Gastrocnemius medialis (tissue), 4 donors: ENCODE data around the gene PDE7B. TPM values are rescaled to one million over a fixed set of nuclear protein-coding genes. Genes with fewer than 3 reads are reported as not detected.

Experiments
- ATAC-seq, 2 donors: fragments of 150-250 bp; one replicate each; pipeline ENCODE4 v1.9.1; 2016
- DNase-seq, 2 donors: peaks; one replicate each; pipeline ENCODE4 v3.0.0-alpha.2; 2019
- H3K27ac ChIP-seq, 4 donors: fragments of 200-600 bp; sonication (generic); 1 replicate in 1 of 4; 2 replicates in 3 of 4; pipeline ENCODE4 v1.5.1; 2016 to 2018; ENCODE audit warnings: mild to moderate bottlenecking in 2 of 4, moderate library complexity in 1 of 4
- H3K27me3 ChIP-seq, 3 donors: fragments of 200-600 bp; sonication (generic) in 2 of 3; 1 replicate in 1 of 3; 2 replicates in 2 of 3; pipeline versions ENCODE4 v1.5.1 to v1.6.0; 2016 to 2019; ENCODE audit warnings: mild to moderate bottlenecking in 1 of 3, moderate library complexity in 1 of 3
- H3K36me3 ChIP-seq, 2 donors: fragments of 200-600 bp; sonication (generic) in 1 of 2; one replicate each; pipeline ENCODE4 v1.5.1; 2017 to 2018
- H3K4me1 ChIP-seq, 2 donors: fragments of 200-600 bp; sonication (generic) in 1 of 2; one replicate each; pipeline ENCODE4 v1.5.1; 2016 to 2017; ENCODE audit warnings: mild to moderate bottlenecking in 2 of 2
- H3K4me3 ChIP-seq, 4 donors: fragments of 200-600 bp; sonication (generic) in 3 of 4; 1 replicate in 1 of 4; 2 replicates in 3 of 4; pipeline ENCODE4 v1.5.1; 2016 to 2019; ENCODE audit warnings: mild to moderate bottlenecking in 2 of 4
- H3K9me3 ChIP-seq, 3 donors: fragments of 200-600 bp; sonication (generic) in 2 of 3; 1 replicate in 1 of 3; 2 replicates in 2 of 3; pipeline ENCODE4 v1.5.1; 2016 to 2019
- POLR2A ChIP-seq, 2 donors: fragments of 450-650 bp; IDR thresholded peaks; one replicate each; pipeline ENCODE4 v1.6.1; 2017; ENCODE audit warnings: antibody characterized with exemption in 2 of 2, mild to moderate bottlenecking in 2 of 2, moderate library complexity in 2 of 2
- in situ Hi-C, 4 donors: fragments of 200-750 bp; cut with MboI; loops; one replicate each; pipeline versions ENCODE4 v1.15.0 to v1.8.0; 2017; ENCODE audit warnings: low sequenced_read_pairs in 4 of 4
- intact Hi-C: fragments of 100-400 bp; cut with DNase I; formaldehyde crosslinking; loops from one replicate; pipeline ENCODE4 v1.15.1; 2023; ENCODE audit warnings: low total_unique reads
- total RNA-seq, 4 donors: library from RNA; depleted of rRNA; stranded (reverse); fragments of >200 nt; gene quantifications; one replicate each; pipeline versions ENCODE4 v1.1.0 to v1.2.3, GENCODE V29; 2016
- TF ChIP-seq, protein P1 (sequence below), 5 experiments: fragments of 450-650 bp in 3 of 5; fragments of 200-600 bp in 2 of 5; sonication (generic) in 2 of 5; IDR thresholded peaks in 4 of 5; conservative IDR thresholded peaks in 1 of 5; 1 replicate in 4 of 5; 2 replicates in 1 of 5; pipeline ENCODE4 v1.5.1; 2016 to 2019; ENCODE audit warnings: antibody characterized with exemption in 5 of 5, mild to moderate bottlenecking in 3 of 5, moderate library complexity in 3 of 5

Gene PDE7B
- total RNA-seq, 4 donors from 2014 or later: 2.2 to 3.6 (median 2.7) TPM

- Histone ChIP-seq H3K4me1 (peaks cover 38 to 39% of the 10 kb centered on the region in 2 donors), H3K27me3 (no peaks in the 10 kb centered on the region), H3K4me3 (no peak overlapping the region), H3K9me3 (no peaks in the 10 kb centered on the region), H3K27ac (peak overlapping the region; percentile 68 to 78 (median 69)), H3K36me3 (no peaks in the 10 kb centered on the region)
- DNase-seq: peak in 1 of 2 donors; percentile 26
- no peak for ATAC-seq
- intact Hi-C loops (loop anchor here (2.0 to 5.0 kb wide), 3 partner anchors 70 to 1020 kb away; partner anchors contain the start of gene AHI1), in situ Hi-C loops (no loop called here)
- TF ChIP-seq, protein P1, sequence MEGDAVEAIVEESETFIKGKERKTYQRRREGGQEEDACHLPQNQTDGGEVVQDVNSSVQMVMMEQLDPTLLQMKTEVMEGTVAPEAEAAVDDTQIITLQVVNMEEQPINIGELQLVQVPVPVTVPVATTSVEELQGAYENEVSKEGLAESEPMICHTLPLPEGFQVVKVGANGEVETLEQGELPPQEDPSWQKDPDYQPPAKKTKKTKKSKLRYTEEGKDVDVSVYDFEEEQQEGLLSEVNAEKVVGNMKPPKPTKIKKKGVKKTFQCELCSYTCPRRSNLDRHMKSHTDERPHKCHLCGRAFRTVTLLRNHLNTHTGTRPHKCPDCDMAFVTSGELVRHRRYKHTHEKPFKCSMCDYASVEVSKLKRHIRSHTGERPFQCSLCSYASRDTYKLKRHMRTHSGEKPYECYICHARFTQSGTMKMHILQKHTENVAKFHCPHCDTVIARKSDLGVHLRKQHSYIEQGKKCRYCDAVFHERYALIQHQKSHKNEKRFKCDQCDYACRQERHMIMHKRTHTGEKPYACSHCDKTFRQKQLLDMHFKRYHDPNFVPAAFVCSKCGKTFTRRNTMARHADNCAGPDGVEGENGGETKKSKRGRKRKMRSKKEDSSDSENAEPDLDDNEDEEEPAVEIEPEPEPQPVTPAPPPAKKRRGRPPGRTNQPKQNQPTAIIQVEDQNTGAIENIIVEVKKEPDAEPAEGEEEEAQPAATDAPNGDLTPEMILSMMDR (IDR thresholded peaks at IDR 0.05 in 4 of 5, conservative IDR thresholded peaks at IDR 0.05 in 1 of 5): no peak
- no peak for TF ChIP-seq POLR2A (IDR thresholded peaks at IDR 0.05)
Observed at GRCh38 chr6:135922746-135923145, 71.2 kb downstream of the PDE7B start.

GRCh38 chr6:135932651-135933050 is 81.2 kb downstream of the PDE7B start:
- ATAC-seq: no peak
- in situ Hi-C loops (loop anchor here (25.0 kb wide), 1 partner anchor 395 kb away; no protein-coding TSS in a partner anchor), intact Hi-C loops (loop anchor here (10.0 kb wide), 1 partner anchor 398 kb away; no protein-coding TSS in a partner anchor)
- Histone ChIP-seq H3K4me1 (peaks cover 8 to 10% of the 10 kb centered on the region in 2 donors), H3K36me3 (no peaks in the 10 kb centered on the region), H3K4me3 (no peak overlapping the region), H3K27ac (no peak overlapping the region), H3K27me3 (no peaks in the 10 kb centered on the region), H3K9me3 (no peaks in the 10 kb centered on the region)
- TF ChIP-seq, protein P1 (IDR thresholded peaks at IDR 0.05 in 4 of 5, conservative IDR thresholded peaks at IDR 0.05 in 1 of 5): no peak
- no peak for TF ChIP-seq POLR2A (IDR thresholded peaks at IDR 0.05)
- DNase-seq: no peak

DNA sequence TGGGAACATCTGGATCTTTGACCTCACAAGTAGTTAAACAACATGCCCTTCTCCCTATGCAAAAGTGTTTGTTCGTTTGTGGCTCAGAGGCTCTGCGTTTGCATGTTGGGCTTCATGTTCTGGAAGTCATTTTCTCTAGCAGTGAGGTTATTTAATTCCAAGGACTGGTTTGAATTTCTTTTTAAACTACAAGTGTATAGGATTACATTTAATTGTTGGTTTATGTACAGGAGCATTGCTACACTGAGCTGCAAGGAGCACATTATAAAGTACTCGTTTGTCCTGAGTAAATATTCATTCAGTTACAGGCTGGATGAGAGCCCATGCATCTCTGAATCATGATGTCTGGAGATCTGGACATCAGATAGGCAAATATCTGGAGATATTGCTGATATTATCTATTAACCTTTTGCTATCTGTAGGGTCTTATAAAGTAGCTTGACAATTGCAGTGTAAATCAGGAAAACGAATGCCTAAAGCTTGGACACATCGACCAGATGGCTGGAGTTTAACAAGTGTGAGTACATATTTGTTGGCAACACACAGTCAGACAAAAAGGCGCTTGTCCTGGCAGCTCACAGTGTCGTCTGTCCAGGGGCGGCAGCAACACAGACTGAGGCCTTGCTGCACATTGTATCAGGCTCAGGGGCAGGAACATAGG is 84.6 kb downstream of the PDE7B start:
- Histone ChIP-seq H3K4me3 (no peak overlapping the region), H3K36me3 (no peaks in the 10 kb centered on the region), H3K9me3 (no peaks in the 10 kb centered on the region), H3K27me3 (no peaks in the 10 kb centered on the region), H3K27ac (peak overlapping the region; percentile 27 to 58 (median 46)), H3K4me1 (peaks cover 13 to 15% of the 10 kb centered on the region in 2 donors)
- intact Hi-C loops: loop anchor here (10.0 kb wide), 1 partner anchor 401 kb away; no protein-coding TSS in a partner anchor
- DNase-seq (no peak), ATAC-seq (no peak)
- in situ Hi-C loops: loop anchor here (25.0 kb wide), 1 partner anchor 399 kb away; no protein-coding TSS in a partner anchor
- no peak for TF ChIP-seq POLR2A (IDR thresholded peaks at IDR 0.05)
- TF ChIP-seq, protein P1 (IDR thresholded peaks at IDR 0.05 in 4 of 5, conservative IDR thresholded peaks at IDR 0.05 in 1 of 5): no peak

GRCh38 chr6:135936606-135937005 is 85.1 kb downstream of the PDE7B start:
- no peak for DNase-seq
- Histone ChIP-seq H3K9me3 (no peaks in the 10 kb centered on the region), H3K4me1 (peaks cover 13 to 15% of the 10 kb centered on the region in 2 donors), H3K27ac (peak overlapping the region; percentile 27 to 58 (median 46)), H3K36me3 (no peaks in the 10 kb centered on the region), H3K27me3 (no peaks in the 10 kb centered on the region), H3K4me3 (no peak overlapping the region)
- TF ChIP-seq POLR2A (IDR thresholded peaks at IDR 0.05): no peak
- TF ChIP-seq, protein P1 (IDR thresholded peaks at IDR 0.05 in 4 of 5, conservative IDR thresholded peaks at IDR 0.05 in 1 of 5): no peak
- intact Hi-C loops: loop anchor here (10.0 kb wide), 1 partner anchor 402 kb away; no protein-coding TSS in a partner anchor
- in situ Hi-C loops: loop anchor here (25.0 kb wide), 1 partner anchor 399 kb away; no protein-coding TSS in a partner anchor
- ATAC-seq: peak in 1 of 2 donors; percentile 40
